ENCODE data around the gene ADCY9.
A peak's percentile ranks its signal among the peaks of the same experiment; 100 is the strongest.
"Not testable (repeated sequence)": the region's sequence is repeated elsewhere in the genome, so short reads cannot be mapped to it uniquely, and the experiment has no call there.

ADCY9 gene

GRCh38 chr16:3963203-3963602 lies 153.0 kb downstream of the ADCY9 start:
- H3K4me3 ChIP-seq (ENCODE audit: low read length), result no peak overlapping the region
- no peak for TF ChIP-seq CTCF (conservative IDR thresholded peaks at IDR 0.05; ENCODE audit: low read depth, low read length)
- no peak for DNase-seq (ENCODE audit: low read depth)

GRCh38 chr16:3961449-3961849 lies 154.8 kb downstream of the ADCY9 start:
- no peak overlapping the region for H3K4me3 ChIP-seq (ENCODE audit: low read length)
- DNase-seq (ENCODE audit: low read depth), result no peak

GRCh38 chr16:3959926-3960590 lies 156.2 kb downstream of the ADCY9 start:
- peak overlapping the region; percentile 45 for H3K4me3 ChIP-seq (ENCODE audit: low read length)
- DNase-seq (ENCODE audit: low read depth), result not testable (repeated sequence)

More at GRCh38 chr16:3961449-3961849, 154.8 kb downstream of the ADCY9 start:
- TF ChIP-seq CTCF (conservative IDR thresholded peaks at IDR 0.05; ENCODE audit: low read depth, low read length), result no peak

GRCh38 chr16:3959148-3959547 lies 157.1 kb downstream of the ADCY9 start:
- TF ChIP-seq CTCF (conservative IDR thresholded peaks at IDR 0.05; ENCODE audit: low read depth, low read length), result no peak
- H3K4me3 ChIP-seq (ENCODE audit: low read length), result no peak overlapping the region
- DNase-seq (ENCODE audit: low read depth), result no peak

- TF ChIP-seq CTCF (conservative IDR thresholded peaks at IDR 0.05; ENCODE audit: low read depth, low read length), result no peak
- H3K4me3 ChIP-seq (ENCODE audit: low read length), result no peak overlapping the region
- DNase-seq (ENCODE audit: low read depth), result no peak
Measured at GRCh38 chr16:3957344-3957980, 158.8 kb downstream of the ADCY9 start.

- DNase-seq (ENCODE audit: low read depth), result no peak
- TF ChIP-seq CTCF (conservative IDR thresholded peaks at IDR 0.05; ENCODE audit: low read depth, low read length), result no peak
- no peak overlapping the region for H3K4me3 ChIP-seq (ENCODE audit: low read length)
Measured at GRCh38 chr16:3954411-3954921, 161.8 kb downstream of the ADCY9 start.

GRCh38 chr16:3953728-3954410 lies 162.4 kb downstream of the ADCY9 start:
- H3K4me3 ChIP-seq (ENCODE audit: low read length), result no peak overlapping the region
- no peak for TF ChIP-seq CTCF (conservative IDR thresholded peaks at IDR 0.05; ENCODE audit: low read depth, low read length)
- no peak for DNase-seq (ENCODE audit: low read depth)
